SK-N-DZ (cell line): ENCODE measurements around the gene CIAPIN1.
A peak's percentile ranks its signal among the peaks of the same experiment; 100 is the strongest.
"Not testable (repeated sequence)": the region's sequence is repeated elsewhere in the genome, so short reads cannot be mapped to it uniquely, and the experiment has no call there.

Source experiments
- DNase-seq: peaks from one replicate; pipeline ENCODE4 v3.0.0-alpha.2; 2015; ENCODE audit warnings: low spot score

The CIAPIN1 gene

GRCh38 chr16:57407521-57408353 is 39.4 kb downstream of the CIAPIN1 start:
- no peak for DNase-seq

- DNase-seq = no peak
These were observed 40.3 kb downstream of the CIAPIN1 start for GRCh38 chr16:57406881-57407280.

- no peak for DNase-seq
These were observed 42.1 kb downstream of the CIAPIN1 start for GRCh38 chr16:57405097-57405496.

- DNase-seq = no peak
These were observed 43.0 kb downstream of the CIAPIN1 start, which contains the start of gene CCL17 for GRCh38 chr16:57403965-57404817. Gene CCL17 (plus strand): TSS chr16:57404767. CDS start chr16:57413933, 9,166 bp downstream.

- no peak for DNase-seq
These were observed 45.1 kb downstream of the CIAPIN1 start for GRCh38 chr16:57401943-57402640.

GRCh38 chr16:57397493-57397892 is 49.7 kb downstream of the CIAPIN1 start:
- not testable (repeated sequence) for DNase-seq

- DNase-seq = no peak
These were observed 50.4 kb downstream of the CIAPIN1 start for GRCh38 chr16:57396786-57397185.

- no peak for DNase-seq
These were observed 52.2 kb downstream of the CIAPIN1 start for GRCh38 chr16:57395026-57395425.

GRCh38 chr16:57394444-57394843 is 52.7 kb downstream of the CIAPIN1 start:
- no peak for DNase-seq

GRCh38 chr16:57392694-57393093 is 54.5 kb downstream of the CIAPIN1 start:
- no peak for DNase-seq

- no peak for DNase-seq
These were observed 55.5 kb downstream of the CIAPIN1 start for GRCh38 chr16:57391708-57392107.

- no peak for DNase-seq
These were observed 55.9 kb downstream of the CIAPIN1 start for GRCh38 chr16:57391300-57391699.

- no peak for DNase-seq
These were observed 56.4 kb downstream of the CIAPIN1 start for GRCh38 chr16:57390636-57391295.

- no peak for DNase-seq
These were observed 58.1 kb downstream of the CIAPIN1 start for GRCh38 chr16:57389087-57389468.

- DNase-seq = no peak
These were observed 58.7 kb downstream of the CIAPIN1 start for GRCh38 chr16:57388359-57389086.

- DNase-seq = no peak
These were observed 59.4 kb downstream of the CIAPIN1 start for GRCh38 chr16:57387598-57388354.

GRCh38 chr16:57386381-57386951 is 60.7 kb downstream of the CIAPIN1 start:
- DNase-seq = peak; percentile 40

- DNase-seq = no peak
These were observed 62.1 kb downstream of the CIAPIN1 start for GRCh38 chr16:57385083-57385482.

GRCh38 chr16:57384248-57385070 is 62.7 kb downstream of the CIAPIN1 start:
- no peak for DNase-seq
